HG03575 (cell line): ENCODE measurements around the gene PCDHGB3.
"Not testable (repeated sequence)": the region's sequence is repeated elsewhere in the genome, so short reads cannot be mapped to it uniquely, and the experiment has no call there.

Source experiments
- ATAC-seq: cut with Tn5 transposase; IDR thresholded peaks from one replicate; pipeline ENCODE4 v1.9.1; 2021; ENCODE audit not compliant: unreplicated experiment, insufficient number of reproducible peaks, low FRiP score; ENCODE audit errors: extremely low read depth

Gene PCDHGB3

GRCh38 chr5:141387557-141388311, 17.7 kb downstream of the PCDHGB3 start, which contains the start of gene PCDHGB4:
Gene PCDHGB4, plus strand, starts transcription at chr5:141387698. Its CDS starts 187 bp downstream, at chr5:141387885.
- ATAC-seq: not testable (repeated sequence)

GRCh38 chr5:141388661-141389060, 18.6 kb downstream of the PCDHGB3 start:
- ATAC-seq: no peak

GRCh38 chr5:141389153-141390042, 19.4 kb downstream of the PCDHGB3 start:
- no peak for ATAC-seq

- ATAC-seq: no peak
These were observed 22.6 kb downstream of the PCDHGB3 start, which contains the start of gene PCDHGA8 for GRCh38 chr5:141392429-141393198. Gene PCDHGA8, plus strand, starts transcription at chr5:141392633. Its CDS starts 181 bp downstream, at chr5:141392814.

GRCh38 chr5:141393267-141393666, 23.2 kb downstream of the PCDHGB3 start:
- ATAC-seq: no peak

GRCh38 chr5:141394401-141395187, 24.6 kb downstream of the PCDHGB3 start:
- not testable (repeated sequence) for ATAC-seq

- peak; percentile 92 for ATAC-seq
These were observed 27.9 kb downstream of the PCDHGB3 start, which contains the start of gene PCDHGB5 for GRCh38 chr5:141397756-141398551. Gene PCDHGB5, plus strand, starts transcription at chr5:141397947. Its CDS starts 181 bp downstream, at chr5:141398128.

GRCh38 chr5:141398608-141399007, 28.6 kb downstream of the PCDHGB3 start:
- no peak for ATAC-seq

GRCh38 chr5:141399555-141400258, 29.7 kb downstream of the PCDHGB3 start:
- ATAC-seq: no peak

- no peak for ATAC-seq
These were observed 32.7 kb downstream of the PCDHGB3 start, which contains the start of gene PCDHGA9 for GRCh38 chr5:141402553-141403243. Gene PCDHGA9, plus strand, starts transcription at chr5:141402778. Its CDS starts 175 bp downstream, at chr5:141402953.

GRCh38 chr5:141403387-141403786, 33.3 kb downstream of the PCDHGB3 start:
- no peak for ATAC-seq

GRCh38 chr5:141407790-141408505, 37.9 kb downstream of the PCDHGB3 start, which contains the start of gene PCDHGB6:
Gene PCDHGB6, plus strand, starts transcription at chr5:141408021. Its CDS starts 182 bp downstream, at chr5:141408203.
- ATAC-seq: not testable (repeated sequence)

- no peak for ATAC-seq
These were observed 39.7 kb downstream of the PCDHGB3 start for GRCh38 chr5:141409598-141410306.

GRCh38 chr5:141411575-141411974, 41.5 kb downstream of the PCDHGB3 start:
- ATAC-seq: no peak
